Peyer's patch (tissue), 4 donors: ENCODE results near the gene MAP3K6. TPM values are rescaled to one million over a fixed set of nuclear protein-coding genes. Genes with fewer than 3 reads are reported as not detected.

Experiments used
- DNase-seq, 3 donors: peaks; one replicate each; pipeline ENCODE4 v3.0.0-alpha.2; 2017 to 2019
- H3K27ac ChIP-seq, 4 donors: fragments of 200-600 bp; sonication (generic); one replicate each; pipeline ENCODE4 v1.5.1; 2016 to 2019
- H3K27me3 ChIP-seq, 2 donors: fragments of 200-600 bp; sonication (generic); one replicate each; pipeline ENCODE4 v1.5.1; 2019
- H3K36me3 ChIP-seq, 3 donors: fragments of 200-600 bp; sonication (generic); one replicate each; pipeline ENCODE4 v1.5.1; 2016 to 2019
- H3K4me1 ChIP-seq, 4 donors: fragments of 200-600 bp; sonication (generic); one replicate each; pipeline ENCODE4 v1.5.1; 2016 to 2019
- H3K4me3 ChIP-seq, 4 donors: fragments of 200-600 bp; sonication (generic); 1 replicate in 3 of 4; 2 replicates in 1 of 4; pipeline ENCODE4 v1.5.1; 2016 to 2019; ENCODE audit warnings: mild to moderate bottlenecking in 1 of 4
- H3K9me3 ChIP-seq, 4 donors: fragments of 200-600 bp; sonication (generic); one replicate each; pipeline ENCODE4 v1.5.1; 2016 to 2019; ENCODE audit warnings: mild to moderate bottlenecking in 1 of 4
- CTCF ChIP-seq, 6 experiments: fragments of 450-650 bp in 4 of 6; fragments of 200-600 bp in 2 of 6; sonication (generic) in 1 of 6; IDR thresholded peaks; one replicate each; pipeline ENCODE4 v1.5.1; 2017 to 2019; ENCODE audit warnings: antibody characterized with exemption in 6 of 6, mild to moderate bottlenecking in 3 of 6, moderate library complexity in 1 of 6
- POLR2A ChIP-seq, 2 donors: fragments of 450-650 bp; IDR thresholded peaks; one replicate each; pipeline ENCODE4 v1.5.1; 2017; ENCODE audit warnings: antibody characterized with exemption in 2 of 2, mild to moderate bottlenecking in 2 of 2, moderate library complexity in 2 of 2
- total RNA-seq, 4 donors: library from RNA; depleted of rRNA; stranded (reverse); fragments of >200 nt; gene quantifications; one replicate each; pipeline ENCODE4 v1.1.0, GENCODE V29; 2016

The MAP3K6 gene
- total RNA-seq, 4 donors from 2014 or later, result 6.3 to 124 (median 34.1) TPM

DNA sequence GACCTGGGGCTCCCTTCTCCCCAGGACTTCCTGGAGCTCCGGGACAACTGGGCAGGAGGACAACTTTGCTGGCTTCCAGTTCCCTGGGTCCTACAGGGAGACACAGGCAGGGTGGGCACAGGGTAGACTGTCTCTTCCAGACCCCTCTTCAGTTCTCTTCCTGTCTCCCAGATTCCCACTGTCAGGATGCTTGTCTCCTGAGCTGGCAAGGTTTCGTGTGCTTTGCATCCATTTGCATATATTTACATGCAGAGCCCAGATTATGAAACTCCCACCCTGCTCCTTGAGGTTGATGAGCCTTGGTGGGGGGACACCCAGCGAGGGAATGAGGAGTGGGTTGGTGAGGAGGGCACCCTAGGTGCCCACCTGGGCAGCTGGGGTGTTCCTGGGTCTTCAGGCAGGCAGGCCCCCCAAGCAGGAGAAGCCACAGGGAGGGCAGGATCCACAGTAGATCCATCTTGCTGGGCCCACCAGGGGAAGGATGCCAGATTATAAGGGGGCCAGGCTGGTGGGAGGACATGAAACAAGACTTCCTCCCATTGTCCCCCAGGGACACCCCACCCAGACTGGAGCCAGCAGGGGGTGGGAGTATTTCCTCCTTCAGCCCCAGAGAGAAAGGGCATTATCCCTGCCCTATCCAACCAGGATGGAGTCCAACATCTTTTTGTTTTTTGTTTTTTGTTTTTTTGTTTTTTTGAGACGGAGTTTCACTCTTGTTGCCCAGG is 7.8 kb upstream of the MAP3K6 start, which contains the start of gene FCN3:
Gene FCN3 (minus strand): TSS at position 463 of the 725 bp plus-strand sequence. CDS start 6 bp downstream, at position 457.
- no peaks in the 10 kb centered on the region for H3K9me3 ChIP-seq
- no peaks in the 10 kb centered on the region for H3K4me1 ChIP-seq
- DNase-seq, result no peak
- no peak within 1 kb of the TSS for H3K4me3 ChIP-seq
- no peak within 1 kb of the TSS for H3K27ac ChIP-seq
- TF ChIP-seq POLR2A (IDR thresholded peaks at IDR 0.05), result no peak
- TF ChIP-seq CTCF (IDR thresholded peaks at IDR 0.05), result no peak
- no peaks in the 10 kb centered on the region for H3K27me3 ChIP-seq
- no peaks in the 10 kb centered on the region for H3K36me3 ChIP-seq

- DNase-seq, result no peak
- no peaks in the 10 kb centered on the region for H3K27me3 ChIP-seq
- H3K36me3 ChIP-seq, result no peaks in the 10 kb centered on the region
- no peak for TF ChIP-seq CTCF (IDR thresholded peaks at IDR 0.05)
- no peak for TF ChIP-seq POLR2A (IDR thresholded peaks at IDR 0.05)
- H3K4me1 ChIP-seq, result peaks cover 0 to under 1% (median 0%) of the 10 kb centered on the region in 4 donors
- no peak overlapping the region for H3K4me3 ChIP-seq
- no peak overlapping the region for H3K27ac ChIP-seq
- H3K9me3 ChIP-seq, result no peaks in the 10 kb centered on the region
Observed at GRCh38 chr1:27372808-27373690, 6.3 kb upstream of the MAP3K6 start.

DNA sequence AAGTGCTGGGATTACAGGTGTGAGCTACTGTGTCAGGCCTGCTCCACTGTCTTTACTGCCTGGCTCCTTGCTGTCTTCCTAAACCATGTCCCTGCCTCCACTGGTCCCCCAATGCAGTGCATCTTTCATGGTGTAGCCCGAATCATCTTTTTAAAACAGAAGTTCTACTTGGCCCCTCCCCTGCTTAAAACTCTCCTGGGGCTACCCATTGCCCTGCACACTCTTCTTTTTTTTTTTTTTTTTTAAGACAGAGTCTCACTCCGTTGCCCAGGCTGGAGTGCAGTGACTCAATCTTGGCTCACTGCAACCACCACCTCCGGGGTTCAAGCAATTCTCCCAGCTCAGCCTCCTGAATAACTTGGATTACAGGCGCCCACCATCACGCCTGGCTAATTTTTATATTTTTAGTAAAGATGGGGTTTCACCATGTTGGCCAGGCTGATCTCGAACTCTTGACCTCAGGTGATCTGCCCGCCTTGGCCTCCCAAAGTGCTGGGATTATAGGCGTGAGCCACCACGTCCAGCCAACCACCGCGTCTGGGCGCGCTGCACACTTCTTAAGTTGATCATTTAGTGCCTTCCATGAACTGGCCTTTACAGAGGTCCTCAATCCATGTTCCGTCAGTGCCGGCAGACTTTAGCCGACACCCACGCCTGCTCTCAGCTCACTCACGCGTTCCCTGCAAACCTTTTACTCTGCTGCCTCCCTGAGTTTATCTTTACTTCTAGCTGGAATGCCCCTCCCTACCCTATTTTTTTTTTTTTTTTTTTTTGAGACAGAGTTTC is 5.5 kb upstream of the MAP3K6 start:
- H3K4me1 ChIP-seq, result peaks cover 0 to 8% (median 1%) of the 10 kb centered on the region in 4 donors
- H3K36me3 ChIP-seq, result no peaks in the 10 kb centered on the region
- no peak overlapping the region for H3K27ac ChIP-seq
- no peaks in the 10 kb centered on the region for H3K27me3 ChIP-seq
- H3K4me3 ChIP-seq, result no peak overlapping the region
- H3K9me3 ChIP-seq, result no peaks in the 10 kb centered on the region
- TF ChIP-seq CTCF (IDR thresholded peaks at IDR 0.05) (no peak), POLR2A (IDR thresholded peaks at IDR 0.05) (no peak)
- DNase-seq, result no peak

- Histone ChIP-seq H3K4me1 (peaks cover 0 to 22% (median 9%) of the 10 kb centered on the region in 4 donors), H3K36me3 (no peaks in the 10 kb centered on the region), H3K27me3 (no peaks in the 10 kb centered on the region), H3K9me3 (no peaks in the 10 kb centered on the region), H3K27ac (peak overlapping the region in 1 of 4 donors; percentile 22), H3K4me3 (no peak overlapping the region)
- DNase-seq, result no peak
- TF ChIP-seq CTCF (IDR thresholded peaks at IDR 0.05), result peak in 1 of 6 experiments; percentile 27
- no peak for TF ChIP-seq POLR2A (IDR thresholded peaks at IDR 0.05)
Observed at GRCh38 chr1:27368869-27369582, 2.3 kb upstream of the MAP3K6 start.
